Activated CD4-positive, CD25-positive, alpha-beta regulatory T cell treated with anti-CD3 and anti-CD28 coated beads, Interleukin-2, amount 50 U/mL, for 24 hours (primary cell): ENCODE results near the gene MICAL1.

ENCODE experiments used
- ATAC-seq, 2 donors: fragments of 150-1000 bp; cut with Tn5 transposase; one replicate each; pipeline ENCODE4 v1.10.0; 2021; ENCODE audit warnings: mild to moderate bottlenecking in 1 of 2, moderate library complexity in 1 of 2

Gene MICAL1

GRCh38 chr6:109434456-109434855 lies 21.1 kb downstream of the MICAL1 start:
- no peak for ATAC-seq

- ATAC-seq: no peak
These were observed 26.1 kb downstream of the MICAL1 start for GRCh38 chr6:109429496-109429895.

- ATAC-seq: no peak
These were observed 26.6 kb downstream of the MICAL1 start for GRCh38 chr6:109428889-109429477.

GRCh38 chr6:109424946-109425345 lies 30.6 kb downstream of the MICAL1 start:
- no peak for ATAC-seq

- ATAC-seq: no peak
These were observed 34.4 kb downstream of the MICAL1 start for GRCh38 chr6:109421184-109421583.

GRCh38 chr6:109420751-109421150 lies 34.8 kb downstream of the MICAL1 start:
- ATAC-seq: no peak

- no peak for ATAC-seq
These were observed 37.9 kb downstream of the MICAL1 start for GRCh38 chr6:109417646-109418045.

GRCh38 chr6:109411034-109411433 lies 44.5 kb downstream of the MICAL1 start:
- no peak for ATAC-seq

- no peak for ATAC-seq
These were observed 49.4 kb downstream of the MICAL1 start for GRCh38 chr6:109406196-109406595.

- ATAC-seq: no peak
These were observed 58.6 kb downstream of the MICAL1 start for GRCh38 chr6:109397020-109397419.

- ATAC-seq: no peak
These were observed 59.4 kb downstream of the MICAL1 start for GRCh38 chr6:109396046-109396718.
